Stimulated activated CD4-positive, alpha-beta T cell treated with anti-CD3 and anti-CD28 coated beads, Interleukin-2, amount 100 ng/mL, for 48 hours (primary cell): ENCODE data around the gene FRMPD1.
A peak's percentile ranks its signal among the peaks of the same experiment; 100 is the strongest.
"Not testable (repeated sequence)": the region's sequence is repeated elsewhere in the genome, so short reads cannot be mapped to it uniquely, and the experiment has no call there.

Experiments
- DNase-seq, 2 donors: peaks; one replicate each; pipeline ENCODE4 v3.0.0-alpha.2; 2020

FRMPD1 gene

GRCh38 chr9:37740128-37740527 is 89.4 kb downstream of the FRMPD1 start:
- DNase-seq: no peak

- no peak for DNase-seq
Measured at GRCh38 chr9:37740631-37741328, 90.0 kb downstream of the FRMPD1 start.

DNA sequence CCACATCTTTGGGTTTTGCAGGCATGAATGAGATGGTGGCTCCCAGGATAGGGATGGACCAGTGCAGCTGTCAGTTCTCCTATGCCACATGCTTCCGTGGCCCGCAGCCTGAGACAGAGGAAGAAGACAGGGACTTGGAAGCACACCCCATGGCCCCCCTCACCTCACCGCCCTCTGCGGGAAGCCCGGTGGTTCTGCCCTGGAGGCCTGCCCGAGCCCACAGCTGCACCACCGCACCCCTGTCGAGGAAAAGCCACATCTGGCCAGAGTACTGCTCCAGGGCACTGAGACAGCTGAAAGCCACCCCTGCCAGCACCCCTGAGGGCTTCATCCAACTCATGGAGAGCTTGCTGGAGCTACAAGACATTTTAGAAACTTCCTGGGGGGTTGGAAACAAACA is 95.2 kb downstream of the FRMPD1 start:
- no peak for DNase-seq

DNA sequence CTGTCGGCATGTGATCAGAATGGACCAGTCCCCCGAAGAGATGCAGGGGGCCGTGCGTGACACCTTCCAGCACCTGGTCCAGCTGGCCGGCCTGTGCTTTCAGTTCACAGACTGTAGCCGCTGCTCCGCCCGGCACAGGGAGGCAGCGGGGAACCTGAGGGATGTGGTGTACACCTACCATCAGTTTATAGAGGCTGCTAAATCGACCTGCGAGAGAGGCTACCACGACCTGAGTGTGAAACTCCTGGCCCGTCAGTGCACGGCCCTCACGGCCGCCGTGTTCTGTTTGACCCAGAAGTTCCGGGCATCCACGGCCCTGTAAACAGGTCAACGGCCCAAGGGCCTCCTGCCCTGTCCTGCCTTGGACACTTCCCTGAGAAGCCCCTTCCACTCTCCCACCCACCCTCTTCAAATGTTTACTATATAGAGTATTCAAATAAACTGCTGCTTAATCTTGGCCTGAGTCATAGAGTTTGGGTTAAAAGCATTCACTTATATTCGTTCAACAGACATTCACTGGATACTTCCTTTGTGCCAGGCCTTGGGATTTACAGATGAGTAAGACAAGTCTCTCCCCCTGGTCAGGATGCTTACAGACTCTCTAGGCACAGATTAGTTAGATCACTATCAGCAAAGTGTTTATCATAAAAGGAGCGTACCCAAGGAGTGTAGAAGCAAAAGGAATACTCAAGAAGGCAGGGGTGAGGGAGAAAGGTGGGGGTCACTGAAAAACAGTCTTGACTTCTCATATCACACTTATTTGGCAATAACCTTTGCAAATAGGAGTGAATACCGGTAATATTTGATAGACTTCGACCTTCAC is 95.9 kb downstream of the FRMPD1 start:
- DNase-seq: no peak

GRCh38 chr9:37747271-37747753 is 96.6 kb downstream of the FRMPD1 start:
- DNase-seq: peak; percentile 53 to 54

GRCh38 chr9:37749129-37749528 is 98.4 kb downstream of the FRMPD1 start:
- no peak for DNase-seq

GRCh38 chr9:37751186-37751585 is 100.4 kb downstream of the FRMPD1 start:
- DNase-seq: no peak

DNA sequence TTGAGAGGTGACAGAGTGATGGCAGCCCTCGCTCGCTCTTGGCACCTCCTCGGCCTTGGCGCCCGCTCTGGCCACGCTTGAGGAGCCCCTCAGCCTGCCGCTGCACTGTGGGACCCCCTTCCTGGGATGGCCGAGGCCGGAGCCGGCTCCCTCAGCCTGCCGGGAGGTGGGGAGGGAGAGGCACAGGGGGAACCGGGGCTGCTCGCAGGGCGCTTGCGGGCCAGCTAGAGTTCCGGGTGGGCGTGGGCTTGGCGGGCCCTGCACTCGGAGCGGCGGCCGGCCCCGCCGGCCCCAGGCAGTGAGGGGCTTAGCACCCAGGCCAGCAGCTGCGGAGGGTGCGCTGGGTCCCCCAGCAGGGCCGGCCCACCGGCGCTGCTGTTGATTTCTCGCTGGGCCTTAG is 101.0 kb downstream of the FRMPD1 start:
- DNase-seq: not testable (repeated sequence)

DNA sequence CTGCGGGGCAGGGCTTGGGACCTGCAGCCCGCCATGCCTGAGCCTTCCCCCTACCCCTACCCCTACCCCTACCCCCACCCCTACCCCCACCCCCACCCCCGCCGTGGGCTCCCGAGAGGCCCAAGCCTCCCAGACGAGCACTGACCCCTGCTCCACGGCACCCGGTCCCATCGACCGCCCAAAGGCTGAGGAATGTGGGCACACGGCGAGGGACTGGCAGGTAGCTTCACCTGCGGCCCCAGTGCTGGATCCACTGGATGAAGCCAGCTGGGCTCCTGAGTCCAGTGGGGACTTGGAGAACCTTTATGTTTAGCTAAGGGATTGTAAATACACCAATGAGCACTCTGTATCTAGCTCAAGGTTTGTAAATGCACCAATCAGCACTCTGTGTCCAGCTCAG is 101.4 kb downstream of the FRMPD1 start:
- DNase-seq: not testable (repeated sequence)

DNA sequence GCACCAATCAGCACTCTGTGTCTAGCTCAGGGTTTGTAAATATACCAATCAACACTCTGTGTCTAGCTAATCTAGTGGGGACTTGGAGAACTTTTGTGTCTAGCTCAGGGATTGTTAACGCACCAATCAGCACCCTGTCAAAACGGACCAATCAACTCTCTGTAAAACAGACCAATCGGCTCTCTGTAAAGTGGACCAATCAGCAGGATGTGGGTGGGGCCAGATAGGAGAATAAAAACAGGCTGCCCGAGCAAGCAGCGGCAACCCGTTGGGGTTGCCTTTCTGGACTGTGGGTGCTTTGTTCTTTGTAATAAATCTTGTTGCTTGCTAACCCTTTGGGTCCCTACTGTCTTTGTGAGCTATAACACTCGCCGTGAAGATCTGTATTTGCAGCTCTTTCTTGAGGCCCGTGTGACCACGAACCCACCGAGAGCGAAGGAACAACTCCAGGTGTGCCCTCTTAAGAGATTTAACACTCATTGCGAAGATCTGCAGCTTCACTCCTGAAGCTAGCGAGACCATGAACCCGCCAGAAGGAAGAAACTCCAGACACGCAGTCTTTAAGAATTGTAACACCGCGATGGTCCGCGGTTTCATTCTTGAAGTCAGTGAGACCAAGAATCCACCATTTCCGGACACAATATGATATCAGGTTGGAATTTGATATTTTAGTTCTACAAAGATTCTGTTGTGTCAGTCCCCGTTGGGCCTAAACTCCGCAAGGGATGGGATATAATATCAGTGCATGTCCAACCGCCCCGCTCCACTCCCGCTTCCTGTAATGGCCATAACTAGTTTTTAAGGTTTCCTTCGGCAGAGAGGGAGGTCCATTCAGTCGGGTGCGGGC is 102.1 kb downstream of the FRMPD1 start:
- DNase-seq: peak in 1 of 2 donors; percentile 8

DNA sequence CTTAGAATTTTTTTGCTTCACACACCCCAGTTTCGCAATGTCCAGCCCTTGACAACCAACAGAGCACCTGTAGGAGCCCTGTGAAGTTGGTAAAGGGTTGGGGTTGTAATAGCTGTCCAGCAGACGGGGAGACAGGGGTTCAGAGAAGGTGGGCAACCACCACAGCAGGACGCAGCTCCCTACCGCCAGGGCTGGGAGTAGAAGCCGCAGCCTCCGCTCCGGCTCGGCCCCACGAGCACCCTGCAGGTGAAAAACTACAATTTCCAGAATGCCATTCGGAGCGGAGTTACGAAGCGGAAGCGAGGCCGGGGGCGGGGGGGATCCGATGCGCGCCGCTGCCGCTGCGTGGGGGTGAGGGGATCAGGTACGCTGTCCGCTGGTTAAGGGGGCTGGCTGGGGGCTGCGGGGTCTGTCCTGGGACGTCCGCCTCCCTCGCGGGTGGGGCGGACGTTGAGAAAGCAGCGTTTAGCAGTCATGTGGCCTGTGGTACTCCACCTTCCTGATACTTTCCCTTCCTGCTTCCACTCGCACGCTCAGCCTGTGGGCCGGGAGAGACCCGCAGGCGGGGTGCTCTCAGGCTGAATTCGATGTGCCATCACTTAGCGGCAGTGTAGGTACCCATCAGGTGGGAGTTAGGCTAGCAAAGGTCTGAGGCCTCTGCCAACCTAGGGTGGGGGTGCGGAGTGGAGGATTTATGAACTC is 102.9 kb downstream of the FRMPD1 start, which contains the start of gene TRMT10B:
TRMT10B (plus strand) TSS at position 317 of the 702 bp plus-strand sequence. CDS start 8,127 bp downstream, outside the sequence.
- peak; percentile 56 to 64 for DNase-seq

GRCh38 chr9:37758747-37759146 is 108.0 kb downstream of the FRMPD1 start:
- DNase-seq: no peak

DNA sequence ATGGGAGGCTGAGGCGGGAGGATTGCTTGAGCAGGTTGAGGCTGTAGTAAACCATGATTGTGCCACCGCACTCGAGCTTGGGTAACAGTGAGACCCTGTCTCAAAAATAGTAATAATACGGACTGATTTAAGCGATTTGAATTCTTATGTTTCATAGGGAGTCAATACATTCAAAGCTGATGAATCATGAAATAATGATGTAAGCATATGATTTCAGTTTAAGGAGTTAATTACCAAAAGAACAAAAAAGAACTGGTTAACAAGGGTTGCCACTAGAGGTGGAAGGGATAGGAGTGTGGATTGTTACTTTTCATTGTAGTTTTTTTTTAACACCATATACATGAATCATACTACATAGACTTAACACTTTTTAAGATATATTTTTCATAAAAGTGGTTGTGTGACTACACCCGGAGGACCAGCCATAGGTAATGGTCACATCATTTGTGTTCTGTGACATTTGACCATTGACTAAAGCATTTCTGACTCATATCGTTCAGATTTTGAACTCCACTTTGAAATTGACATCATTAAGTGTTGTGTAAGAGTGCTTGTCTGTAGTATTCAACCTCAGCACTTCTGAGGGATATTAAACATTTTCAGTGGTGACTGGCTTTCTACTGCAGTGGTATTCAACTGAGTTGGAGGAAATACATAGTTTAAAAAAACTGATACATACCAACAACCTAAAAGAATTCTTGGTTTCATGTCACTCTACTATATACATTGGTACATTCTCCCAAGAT is 109.8 kb downstream of the FRMPD1 start:
- no peak for DNase-seq

- no peak for DNase-seq
Measured at GRCh38 chr9:37761511-37761910, 110.8 kb downstream of the FRMPD1 start.

DNA sequence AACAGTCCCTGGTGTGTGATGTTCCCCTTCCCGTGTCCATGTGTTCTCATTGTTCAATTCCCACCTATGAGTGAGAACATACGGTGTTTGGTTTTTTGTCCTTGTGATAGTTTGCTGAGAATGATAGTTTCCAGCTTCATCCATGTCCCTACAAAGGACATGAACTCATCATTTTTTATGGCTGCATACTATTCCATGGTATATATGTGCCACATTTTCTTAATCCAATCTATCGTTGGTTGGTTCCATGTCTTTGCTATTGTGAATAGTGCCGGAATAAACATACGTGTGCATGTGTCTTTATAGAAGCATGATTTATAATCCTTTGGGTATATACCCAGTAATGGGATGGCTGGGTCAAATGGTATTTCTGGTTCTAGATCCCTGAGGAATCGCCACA is 114.5 kb downstream of the FRMPD1 start:
- DNase-seq: not testable (repeated sequence)

DNA sequence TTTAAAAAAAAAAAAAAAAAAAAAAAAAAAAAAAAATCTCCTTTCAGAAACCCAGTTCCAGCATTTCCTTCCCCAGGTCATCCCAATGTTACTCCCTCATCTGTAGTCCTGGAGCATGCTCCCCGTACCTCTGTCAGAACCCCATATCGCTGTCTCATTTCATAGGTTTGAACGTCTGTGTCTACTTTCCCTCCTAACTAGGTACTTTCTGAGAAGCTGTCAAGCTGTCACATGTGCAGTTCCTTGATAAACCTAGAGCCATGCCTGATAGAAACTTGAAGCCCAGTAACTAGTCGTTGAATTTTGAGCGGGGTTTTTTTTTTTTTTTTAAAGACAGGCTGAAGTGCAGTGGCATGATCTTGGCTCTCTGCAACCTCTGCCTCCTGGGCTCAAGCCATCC is 118.6 kb downstream of the FRMPD1 start:
- DNase-seq: no peak

DNA sequence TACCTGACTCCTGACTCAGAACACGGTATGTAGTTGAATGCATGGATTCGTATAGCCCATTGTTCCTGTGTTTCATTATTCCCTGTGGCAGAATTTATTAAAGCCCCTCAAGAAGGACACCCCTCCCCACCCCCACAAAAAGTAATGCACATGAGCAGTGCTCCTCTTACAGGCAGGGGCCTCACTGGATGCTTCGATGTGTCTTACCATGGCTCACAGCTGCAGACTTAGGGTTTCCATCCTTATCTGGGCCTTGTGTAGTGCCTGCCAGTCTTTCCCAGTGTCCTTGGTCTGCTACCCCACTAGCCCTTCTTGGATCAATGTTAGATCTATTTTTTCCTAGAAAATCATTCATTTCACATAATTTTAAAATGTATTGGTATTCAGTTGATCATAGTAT is 119.2 kb downstream of the FRMPD1 start:
- DNase-seq: no peak

DNA sequence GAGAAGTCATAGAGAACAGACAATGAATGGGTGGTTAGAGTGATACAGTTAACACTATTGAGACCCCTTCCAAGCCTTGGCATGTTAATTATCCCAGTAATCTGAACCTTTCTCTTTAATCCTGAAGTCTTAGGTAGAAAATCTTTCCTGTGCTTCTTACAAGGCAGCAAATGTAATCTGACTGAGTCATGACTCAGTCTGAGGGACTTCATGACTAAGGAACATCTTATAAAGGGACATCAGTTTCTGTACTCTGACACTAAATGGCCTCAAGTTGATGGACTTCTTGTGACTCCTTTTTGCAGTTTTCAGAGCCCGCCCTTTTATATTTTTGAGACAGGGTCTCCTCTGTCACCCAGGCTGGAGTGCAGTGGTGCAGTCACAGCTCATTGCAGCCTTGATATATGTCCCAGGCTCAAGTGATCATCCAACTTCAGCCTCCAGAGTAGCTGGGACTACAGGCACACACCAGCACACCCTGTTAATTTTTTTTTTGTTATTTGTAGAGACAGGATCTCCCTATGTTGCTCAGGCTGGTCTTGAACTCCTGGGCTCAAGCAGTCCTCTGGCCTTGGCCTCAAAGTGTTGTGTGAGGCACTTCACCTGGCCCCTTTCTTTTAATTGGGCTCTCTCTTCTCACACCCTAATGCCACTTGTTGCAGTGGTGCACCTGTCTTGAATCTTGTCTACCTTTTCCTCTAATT is 124.6 kb downstream of the FRMPD1 start:
- DNase-seq: no peak

DNA sequence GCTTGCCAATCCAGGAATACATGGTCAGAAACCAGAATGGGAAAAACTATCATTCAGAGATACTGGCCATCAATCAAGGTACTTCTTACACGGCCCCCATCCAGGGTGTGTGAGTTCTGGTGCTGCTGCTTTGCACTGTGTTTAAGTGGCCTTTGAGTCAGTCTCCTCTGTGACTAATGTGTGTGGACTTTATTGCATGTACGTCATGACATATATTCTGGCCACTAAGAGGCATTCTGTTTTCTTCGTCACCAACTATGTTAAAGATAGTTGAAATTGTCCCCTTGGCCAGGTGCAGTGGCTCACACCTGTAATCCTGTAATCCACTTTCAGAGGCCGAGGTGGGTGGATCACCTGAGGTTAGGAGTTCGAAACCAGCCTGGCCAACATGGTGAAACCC is 125.6 kb downstream of the FRMPD1 start:
- no peak for DNase-seq

GRCh38 chr9:37778534-37778933 is 127.8 kb downstream of the FRMPD1 start:
- no peak for DNase-seq

GRCh38 chr9:37784291-37784615 is 133.5 kb downstream of the FRMPD1 start:
- DNase-seq: peak in 1 of 2 donors; percentile 11
